Left ventricle myocardium inferior (tissue), 1 donor: ENCODE measurements around the gene WRAP73. TPM values are rescaled to one million over a fixed set of nuclear protein-coding genes. Genes with fewer than 3 reads are reported as not detected.

ENCODE experiments used
- DNase-seq: peaks from one replicate; pipeline ENCODE4 v3.0.0-alpha.2; 2020
- H3K27ac ChIP-seq: fragments of 200-600 bp; replicated peaks from 2 replicates; pipeline ENCODE4 v1.8.0; 2021
- H3K27me3 ChIP-seq: fragments of 200-600 bp; 2 replicates; pipeline ENCODE4 v1.8.0; 2021; ENCODE audit warnings: low read depth
- H3K36me3 ChIP-seq: fragments of 200-600 bp; 2 replicates; pipeline ENCODE4 v1.8.0; 2021
- H3K4me1 ChIP-seq: fragments of 200-600 bp; 2 replicates; pipeline ENCODE4 v1.8.0; 2021
- H3K4me3 ChIP-seq: fragments of 200-600 bp; 2 replicates; pipeline ENCODE4 v1.8.0; 2021; ENCODE audit warnings: mild to moderate bottlenecking, moderate library complexity
- H3K9me3 ChIP-seq: fragments of 200-600 bp; replicated peaks from 2 replicates; pipeline ENCODE4 v1.8.0; 2021
- intact Hi-C: fragments of 100-400 bp; cut with micrococcal nuclease; formaldehyde crosslinking; loops from one replicate; pipeline ENCODE4 v1.11.0; 2022
- total RNA-seq: library from RNA; stranded (reverse); fragmentation: NEBNext Ultra II Directional; extraction: Animal tissue kit (Norgen Biotek cat#: 25700); gene quantifications from one replicate; pipeline ENCODE4 v1.2.1, GENCODE V29; 2021
- TF ChIP-seq, protein P1 (sequence below): fragments of 200-600 bp; IDR thresholded peaks from 2 replicates; pipeline ENCODE4 v1.8.0; 2021; ENCODE audit warnings: antibody characterized with exemption, mild to moderate bottlenecking, borderline replicate concordance
- donor health status: DM: no; HTN: yes; CAD: no; lungs with severe emphysema.

WRAP73 gene
- total RNA-seq, 1 donor from 2014 or later: 12.7 TPM

DNA sequence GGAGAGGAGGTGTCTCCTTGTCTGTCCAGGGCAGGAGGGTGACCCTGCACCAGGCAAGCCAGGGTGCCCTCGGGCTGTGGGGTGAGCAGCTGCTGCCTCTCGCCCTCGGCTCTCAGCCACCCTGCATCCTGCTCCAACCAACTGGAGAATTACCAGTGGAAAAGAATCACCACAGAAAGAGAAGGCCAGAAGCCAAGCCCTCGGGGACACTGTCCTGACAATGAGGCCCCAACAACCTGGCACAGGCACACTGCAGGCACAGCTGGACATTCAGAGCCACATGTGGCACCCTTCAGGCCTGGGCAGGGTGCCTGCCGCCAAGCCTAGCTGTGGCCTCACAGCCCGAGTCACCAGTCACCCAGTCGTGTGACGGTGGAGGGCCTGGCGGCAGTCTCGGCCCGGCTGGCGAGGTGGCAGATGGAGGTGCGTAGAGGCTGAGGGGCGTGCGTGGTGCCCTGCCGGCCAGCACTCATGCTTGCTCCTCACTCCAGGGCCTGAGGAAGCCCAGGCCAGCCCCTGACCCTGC is 50.6 kb downstream of the WRAP73 start:
- Histone ChIP-seq H3K4me3 (no peak overlapping the region), H3K4me1 (peaks cover 22% of the 10 kb centered on the region), H3K27me3 (peaks cover 5% of the 10 kb centered on the region), H3K36me3 (no peaks in the 10 kb centered on the region), H3K9me3 (no peaks in the 10 kb centered on the region), H3K27ac (no peak overlapping the region)
- intact Hi-C loops: no loop called here
- no peak for DNase-seq
- TF ChIP-seq, protein P1, sequence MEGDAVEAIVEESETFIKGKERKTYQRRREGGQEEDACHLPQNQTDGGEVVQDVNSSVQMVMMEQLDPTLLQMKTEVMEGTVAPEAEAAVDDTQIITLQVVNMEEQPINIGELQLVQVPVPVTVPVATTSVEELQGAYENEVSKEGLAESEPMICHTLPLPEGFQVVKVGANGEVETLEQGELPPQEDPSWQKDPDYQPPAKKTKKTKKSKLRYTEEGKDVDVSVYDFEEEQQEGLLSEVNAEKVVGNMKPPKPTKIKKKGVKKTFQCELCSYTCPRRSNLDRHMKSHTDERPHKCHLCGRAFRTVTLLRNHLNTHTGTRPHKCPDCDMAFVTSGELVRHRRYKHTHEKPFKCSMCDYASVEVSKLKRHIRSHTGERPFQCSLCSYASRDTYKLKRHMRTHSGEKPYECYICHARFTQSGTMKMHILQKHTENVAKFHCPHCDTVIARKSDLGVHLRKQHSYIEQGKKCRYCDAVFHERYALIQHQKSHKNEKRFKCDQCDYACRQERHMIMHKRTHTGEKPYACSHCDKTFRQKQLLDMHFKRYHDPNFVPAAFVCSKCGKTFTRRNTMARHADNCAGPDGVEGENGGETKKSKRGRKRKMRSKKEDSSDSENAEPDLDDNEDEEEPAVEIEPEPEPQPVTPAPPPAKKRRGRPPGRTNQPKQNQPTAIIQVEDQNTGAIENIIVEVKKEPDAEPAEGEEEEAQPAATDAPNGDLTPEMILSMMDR: no peak

DNA sequence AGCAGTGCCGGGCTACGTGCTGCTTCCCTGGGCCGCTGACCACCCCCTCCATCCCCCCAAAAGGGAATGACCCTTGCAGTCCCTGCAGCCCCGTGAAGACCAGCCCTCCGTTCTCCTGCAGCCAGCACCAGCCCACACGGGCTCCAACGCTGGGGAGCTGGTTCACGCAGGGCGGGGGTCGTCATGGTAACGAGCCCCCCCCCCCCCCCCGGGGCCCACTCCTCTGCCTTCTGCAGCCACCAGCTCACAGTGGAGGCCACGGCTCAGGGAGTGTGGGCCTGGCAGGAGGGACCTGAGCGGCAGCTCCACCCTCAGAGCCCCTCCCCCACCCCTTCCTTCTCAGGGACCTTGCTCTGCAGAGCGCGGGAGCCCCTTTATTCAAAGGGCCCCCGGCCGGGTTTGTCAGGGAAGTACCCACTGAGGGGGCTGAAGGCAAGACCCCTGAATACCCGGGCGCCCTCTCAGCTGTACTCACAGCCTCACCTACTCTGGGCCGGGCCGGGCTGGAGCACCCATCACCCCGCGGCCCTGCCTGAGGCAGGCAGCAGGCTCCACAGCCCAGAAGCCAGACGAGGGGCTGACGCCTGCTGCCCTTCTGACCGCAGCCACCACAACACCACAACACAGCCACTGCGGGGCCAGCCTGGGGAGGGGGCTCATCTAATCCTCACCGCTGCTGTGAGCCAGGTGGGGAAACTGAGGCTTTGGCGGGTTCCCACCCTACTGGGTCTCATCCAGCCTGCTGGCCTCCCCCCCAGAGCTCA is 51.2 kb downstream of the WRAP73 start:
- Histone ChIP-seq H3K4me1 (peaks cover 22% of the 10 kb centered on the region), H3K4me3 (peak overlapping the region; percentile 47), H3K27ac (no peak overlapping the region), H3K27me3 (no peaks in the 10 kb centered on the region), H3K36me3 (no peaks in the 10 kb centered on the region), H3K9me3 (no peaks in the 10 kb centered on the region)
- intact Hi-C loops: no loop called here
- TF ChIP-seq, protein P1: no peak
- no peak for DNase-seq

DNA sequence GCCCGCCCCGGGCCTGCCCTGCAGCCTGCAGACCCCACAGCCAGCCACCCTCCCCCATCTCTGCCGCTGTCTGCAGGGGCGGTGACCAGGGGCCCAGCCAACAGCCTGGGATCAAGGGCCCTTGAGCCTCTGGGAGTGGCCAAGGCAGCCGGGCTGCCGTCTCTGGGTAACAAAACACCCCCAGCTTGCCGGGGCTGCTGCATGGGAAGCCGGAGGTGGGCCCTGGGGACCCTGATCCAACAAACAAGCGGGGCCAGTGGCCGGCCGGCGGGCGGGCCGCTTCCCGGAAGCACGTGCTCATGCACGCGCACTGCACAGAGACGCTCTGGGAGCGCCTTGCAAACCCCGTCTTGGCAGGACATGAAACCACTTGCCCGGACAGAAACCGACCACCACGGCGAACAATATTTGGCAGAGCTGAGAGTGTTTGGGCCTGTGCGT is 51.8 kb downstream of the WRAP73 start:
- Histone ChIP-seq H3K4me3 (peak overlapping the region; percentile 47), H3K9me3 (no peaks in the 10 kb centered on the region), H3K27ac (peak overlapping the region; percentile 5), H3K27me3 (peaks cover under 1% of the 10 kb centered on the region), H3K36me3 (no peaks in the 10 kb centered on the region), H3K4me1 (peaks cover 22% of the 10 kb centered on the region)
- TF ChIP-seq, protein P1: no peak
- intact Hi-C loops: no loop called here
- DNase-seq: peak; percentile 35

DNA sequence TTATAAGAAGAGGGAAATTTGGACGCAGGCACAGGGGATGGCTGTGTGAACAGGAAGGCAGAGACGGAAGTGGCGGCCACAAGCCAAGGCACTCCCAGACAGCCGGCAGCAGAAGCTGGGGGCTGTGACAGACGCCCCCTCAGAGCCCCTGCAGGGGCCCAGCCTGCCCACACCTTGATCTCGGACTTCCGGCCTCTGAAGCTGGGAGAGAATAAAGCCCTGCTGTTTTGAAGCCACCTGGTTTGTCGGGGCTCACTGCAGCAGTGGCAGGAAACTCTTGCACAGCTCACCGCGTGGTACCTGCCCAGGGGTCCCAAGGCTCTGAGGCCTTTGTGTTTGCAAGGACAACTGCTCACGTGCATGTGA is 52.3 kb downstream of the WRAP73 start:
- TF ChIP-seq, protein P1: no peak
- peaks cover 6% of the 10 kb centered on the region for H3K27me3 ChIP-seq
- H3K9me3 ChIP-seq: no peaks in the 10 kb centered on the region
- no peak overlapping the region for H3K27ac ChIP-seq
- intact Hi-C loops: no loop called here
- H3K4me3 ChIP-seq: peak overlapping the region; percentile 47
- no peaks in the 10 kb centered on the region for H3K36me3 ChIP-seq
- peak; percentile 37 for DNase-seq
- peaks cover 22% of the 10 kb centered on the region for H3K4me1 ChIP-seq

DNA sequence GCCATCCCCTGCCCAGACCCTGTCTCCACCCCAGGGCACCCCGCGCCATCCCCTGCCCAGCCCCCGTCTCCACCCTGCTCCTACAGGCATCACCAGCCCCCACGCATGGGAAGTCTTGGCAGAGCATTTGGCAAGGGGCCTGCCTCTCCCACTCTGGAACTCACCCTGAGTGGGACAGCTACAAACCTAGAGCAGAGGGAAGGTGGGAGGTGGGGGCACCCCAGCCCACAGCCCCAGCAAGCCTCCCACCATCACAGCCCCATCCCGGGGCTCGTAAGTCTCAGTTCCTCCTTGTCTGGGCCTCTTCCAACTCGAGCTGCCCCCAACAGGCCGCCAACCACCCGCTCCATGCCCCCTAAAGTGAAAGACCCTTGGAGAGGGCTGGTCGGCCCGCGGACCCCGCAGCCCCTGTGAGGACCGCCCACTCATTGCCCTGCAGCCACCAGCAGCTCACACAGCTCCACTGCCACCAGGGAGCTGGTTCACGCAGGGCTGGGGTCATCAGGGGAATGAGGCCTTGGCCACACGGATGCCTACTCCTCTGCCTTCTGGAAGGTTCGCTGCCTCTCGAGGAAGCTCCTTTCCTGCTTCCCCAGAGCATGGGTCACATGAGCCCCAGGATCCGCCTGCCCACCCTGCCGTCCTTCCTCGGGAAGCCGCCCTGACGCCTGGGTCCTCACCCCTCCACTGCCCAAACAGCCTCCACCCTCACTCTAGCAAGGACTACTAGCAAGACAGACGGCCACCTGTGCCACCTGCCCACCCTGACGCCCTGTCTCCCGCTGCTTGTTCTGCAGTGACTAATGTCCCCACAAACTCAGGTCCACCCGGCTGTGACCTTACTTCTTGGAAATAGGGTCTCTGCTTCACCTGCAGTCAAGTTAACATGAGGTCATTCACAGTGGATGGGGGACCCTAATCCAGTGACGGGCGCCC is 53.0 kb downstream of the WRAP73 start:
- Histone ChIP-seq H3K36me3 (no peaks in the 10 kb centered on the region), H3K4me1 (peaks cover 22% of the 10 kb centered on the region), H3K4me3 (no peak overlapping the region), H3K27me3 (peaks cover 6% of the 10 kb centered on the region), H3K9me3 (no peaks in the 10 kb centered on the region), H3K27ac (no peak overlapping the region)
- no peak for DNase-seq
- intact Hi-C loops: no loop called here
- TF ChIP-seq, protein P1: no peak
